ENCODE results near the gene RANBP3.

DNA sequence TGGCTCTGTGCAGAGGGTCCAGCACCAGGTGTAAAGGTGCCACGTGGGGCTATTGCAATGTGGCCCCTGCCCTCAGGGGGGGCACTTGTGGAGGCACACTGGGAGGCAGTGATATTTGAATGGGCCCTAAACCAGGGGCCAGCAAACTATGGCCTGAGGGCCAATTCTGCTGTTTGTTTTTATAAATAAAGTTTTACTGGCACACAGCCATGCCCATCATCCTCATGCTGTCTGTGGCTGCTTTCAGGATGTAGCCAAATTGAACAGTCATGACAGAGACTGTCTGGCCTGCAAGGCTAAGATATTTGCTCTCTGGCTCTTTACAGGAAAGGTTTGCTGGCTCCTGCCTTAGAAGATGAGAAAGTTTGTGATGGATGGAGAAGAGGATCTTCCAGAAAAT, 33.9 kb upstream of the RANBP3 start:
- no peak for TF ChIP-seq RAD21 (IDR thresholded peaks at IDR 0.05 in 1 of 2, conservative IDR thresholded peaks at IDR 0.05 in 1 of 2; ENCODE audit: low read depth in 2 of 2, low read length in 2 of 2)
- no peak for TF ChIP-seq JUN (IDR thresholded peaks at IDR 0.05; ENCODE audit: low read depth, low read length)
- TF ChIP-seq RFX5 (IDR thresholded peaks at IDR 0.05; ENCODE audit: borderline replicate concordance, low read depth, low read length) = no peak
- TF ChIP-seq, protein P1, sequence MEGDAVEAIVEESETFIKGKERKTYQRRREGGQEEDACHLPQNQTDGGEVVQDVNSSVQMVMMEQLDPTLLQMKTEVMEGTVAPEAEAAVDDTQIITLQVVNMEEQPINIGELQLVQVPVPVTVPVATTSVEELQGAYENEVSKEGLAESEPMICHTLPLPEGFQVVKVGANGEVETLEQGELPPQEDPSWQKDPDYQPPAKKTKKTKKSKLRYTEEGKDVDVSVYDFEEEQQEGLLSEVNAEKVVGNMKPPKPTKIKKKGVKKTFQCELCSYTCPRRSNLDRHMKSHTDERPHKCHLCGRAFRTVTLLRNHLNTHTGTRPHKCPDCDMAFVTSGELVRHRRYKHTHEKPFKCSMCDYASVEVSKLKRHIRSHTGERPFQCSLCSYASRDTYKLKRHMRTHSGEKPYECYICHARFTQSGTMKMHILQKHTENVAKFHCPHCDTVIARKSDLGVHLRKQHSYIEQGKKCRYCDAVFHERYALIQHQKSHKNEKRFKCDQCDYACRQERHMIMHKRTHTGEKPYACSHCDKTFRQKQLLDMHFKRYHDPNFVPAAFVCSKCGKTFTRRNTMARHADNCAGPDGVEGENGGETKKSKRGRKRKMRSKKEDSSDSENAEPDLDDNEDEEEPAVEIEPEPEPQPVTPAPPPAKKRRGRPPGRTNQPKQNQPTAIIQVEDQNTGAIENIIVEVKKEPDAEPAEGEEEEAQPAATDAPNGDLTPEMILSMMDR (IDR thresholded peaks at IDR 0.05; ENCODE audit: control extremely low read depth in 1 of 3, insufficient read depth in 1 of 3, low read depth in 1 of 3, low read length in 3 of 3) = no peak
- TF ChIP-seq POLR2A (IDR thresholded peaks at IDR 0.05; ENCODE audit: control extremely low read depth in 1 of 2, low read depth in 2 of 2, low read length in 2 of 2) = no peak
- TF ChIP-seq SUZ12 (IDR thresholded peaks at IDR 0.05; ENCODE audit: low read length) = no peak
- no peak for TF ChIP-seq TAF1 (IDR thresholded peaks at IDR 0.05; ENCODE audit: low read depth, low read length)
- TF ChIP-seq, protein P2, sequence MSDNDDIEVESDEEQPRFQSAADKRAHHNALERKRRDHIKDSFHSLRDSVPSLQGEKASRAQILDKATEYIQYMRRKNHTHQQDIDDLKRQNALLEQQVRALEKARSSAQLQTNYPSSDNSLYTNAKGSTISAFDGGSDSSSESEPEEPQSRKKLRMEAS (IDR thresholded peaks at IDR 0.05) = no peak
- TF ChIP-seq SP4 (IDR thresholded peaks at IDR 0.05; ENCODE audit: low read length) = no peak
- no peak for TF ChIP-seq SIRT6 (IDR thresholded peaks at IDR 0.05; ENCODE audit: low read length)

Measured in H1 (cell line).